ENCODE results near the gene MGST2. TPM values are rescaled to one million over a fixed set of nuclear protein-coding genes. Genes with fewer than 3 reads are reported as not detected.

Gene MGST2
- total RNA-seq, 1 donor from 2014 or later: 133 TPM

GRCh38 chr4:139669335-139669734 is 3.7 kb downstream of the MGST2 start:
- DNase-seq (ENCODE audit: extremely low read depth, low read depth, low spot score): no peak

- no peak for DNase-seq (ENCODE audit: extremely low read depth, low read depth, low spot score)
These were observed 4.3 kb downstream of the MGST2 start for GRCh38 chr4:139669890-139670289.

GRCh38 chr4:139670775-139671174 is 5.2 kb downstream of the MGST2 start:
- no peak for DNase-seq (ENCODE audit: extremely low read depth, low read depth, low spot score)

GRCh38 chr4:139672215-139672614 is 6.6 kb downstream of the MGST2 start:
- DNase-seq (ENCODE audit: extremely low read depth, low read depth, low spot score): no peak

GRCh38 chr4:139672732-139673131 is 7.1 kb downstream of the MGST2 start:
- DNase-seq (ENCODE audit: extremely low read depth, low read depth, low spot score): no peak

GRCh38 chr4:139674875-139675550 is 9.4 kb downstream of the MGST2 start:
- DNase-seq (ENCODE audit: extremely low read depth, low read depth, low spot score): no peak

- no peak for DNase-seq (ENCODE audit: extremely low read depth, low read depth, low spot score)
These were observed 10.0 kb downstream of the MGST2 start for GRCh38 chr4:139675651-139676050.

GRCh38 chr4:139676365-139676764 is 10.7 kb downstream of the MGST2 start:
- DNase-seq (ENCODE audit: extremely low read depth, low read depth, low spot score): no peak

- no peak for DNase-seq (ENCODE audit: extremely low read depth, low read depth, low spot score)
These were observed 11.4 kb downstream of the MGST2 start for GRCh38 chr4:139676913-139677585.

GRCh38 chr4:139682309-139682708 is 16.7 kb downstream of the MGST2 start:
- DNase-seq (ENCODE audit: extremely low read depth, low read depth, low spot score): no peak

- DNase-seq (ENCODE audit: extremely low read depth, low read depth, low spot score): no peak
These were observed 17.1 kb downstream of the MGST2 start for GRCh38 chr4:139682741-139683151.

- DNase-seq (ENCODE audit: extremely low read depth, low read depth, low spot score): no peak
These were observed 18.7 kb downstream of the MGST2 start for GRCh38 chr4:139684351-139684750.

GRCh38 chr4:139685180-139685579 is 19.6 kb downstream of the MGST2 start:
- DNase-seq (ENCODE audit: extremely low read depth, low read depth, low spot score): no peak

GRCh38 chr4:139686130-139686529 is 20.5 kb downstream of the MGST2 start:
- DNase-seq (ENCODE audit: extremely low read depth, low read depth, low spot score): no peak

GRCh38 chr4:139686988-139687387 is 21.4 kb downstream of the MGST2 start:
- DNase-seq (ENCODE audit: extremely low read depth, low read depth, low spot score): no peak

- no peak for DNase-seq (ENCODE audit: extremely low read depth, low read depth, low spot score)
These were observed 23.6 kb downstream of the MGST2 start for GRCh38 chr4:139689093-139689722.

- no peak for DNase-seq (ENCODE audit: extremely low read depth, low read depth, low spot score)
These were observed 24.8 kb downstream of the MGST2 start for GRCh38 chr4:139690419-139690818.

- DNase-seq (ENCODE audit: extremely low read depth, low read depth, low spot score): no peak
These were observed 26.8 kb downstream of the MGST2 start for GRCh38 chr4:139692309-139693012.

- DNase-seq (ENCODE audit: extremely low read depth, low read depth, low spot score): no peak
These were observed 29.0 kb downstream of the MGST2 start for GRCh38 chr4:139694522-139695107.

GRCh38 chr4:139696491-139696890 is 30.9 kb downstream of the MGST2 start:
- no peak for DNase-seq (ENCODE audit: extremely low read depth, low read depth, low spot score)

Data from glomerular endothelial cell (primary cell).